Suppressor macrophage treated with lipopolysaccharide for 1 hour (primary cell): Measurements from ENCODE around the gene SMLR1.
A peak's percentile ranks its signal among the peaks of the same experiment; 100 is the strongest.

Experiments
- DNase-seq, 3 donors: peaks; one replicate each; pipeline ENCODE4 v3.0.0-alpha.2; 2020 to 2022

SMLR1 gene

DNA sequence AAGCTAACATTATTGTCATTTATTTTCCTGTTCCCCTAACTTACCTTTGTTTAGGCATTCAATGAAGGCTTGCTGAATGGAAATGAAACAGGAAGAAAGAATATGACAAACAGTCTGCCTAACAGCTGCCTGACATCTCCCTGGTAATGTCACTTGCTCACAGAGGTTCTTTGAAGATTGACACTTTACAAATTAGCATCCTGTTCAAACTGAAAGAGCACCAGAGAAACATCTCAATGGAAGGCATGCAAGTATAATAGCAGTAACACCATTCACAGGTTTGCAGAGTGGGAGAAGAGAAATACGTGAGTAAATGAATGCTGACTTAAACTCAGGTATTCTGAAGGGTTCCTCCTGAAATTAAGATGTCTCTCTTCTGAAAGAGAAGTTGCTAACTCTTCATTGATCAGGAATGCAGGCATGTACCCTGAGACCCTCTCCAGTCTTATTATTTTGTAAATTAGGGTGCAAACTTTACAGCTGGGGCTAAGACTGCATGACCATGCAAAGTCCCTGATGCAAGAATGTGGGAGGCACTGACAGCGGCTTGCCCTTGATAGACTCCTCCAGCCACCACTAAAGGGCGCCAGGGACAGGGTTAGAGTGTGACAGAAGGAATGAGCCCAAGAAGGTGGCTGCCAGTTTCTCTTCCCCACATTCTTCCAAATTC lies 1.3 kb upstream of the SMLR1 start:
- DNase-seq, result no peak

DNA sequence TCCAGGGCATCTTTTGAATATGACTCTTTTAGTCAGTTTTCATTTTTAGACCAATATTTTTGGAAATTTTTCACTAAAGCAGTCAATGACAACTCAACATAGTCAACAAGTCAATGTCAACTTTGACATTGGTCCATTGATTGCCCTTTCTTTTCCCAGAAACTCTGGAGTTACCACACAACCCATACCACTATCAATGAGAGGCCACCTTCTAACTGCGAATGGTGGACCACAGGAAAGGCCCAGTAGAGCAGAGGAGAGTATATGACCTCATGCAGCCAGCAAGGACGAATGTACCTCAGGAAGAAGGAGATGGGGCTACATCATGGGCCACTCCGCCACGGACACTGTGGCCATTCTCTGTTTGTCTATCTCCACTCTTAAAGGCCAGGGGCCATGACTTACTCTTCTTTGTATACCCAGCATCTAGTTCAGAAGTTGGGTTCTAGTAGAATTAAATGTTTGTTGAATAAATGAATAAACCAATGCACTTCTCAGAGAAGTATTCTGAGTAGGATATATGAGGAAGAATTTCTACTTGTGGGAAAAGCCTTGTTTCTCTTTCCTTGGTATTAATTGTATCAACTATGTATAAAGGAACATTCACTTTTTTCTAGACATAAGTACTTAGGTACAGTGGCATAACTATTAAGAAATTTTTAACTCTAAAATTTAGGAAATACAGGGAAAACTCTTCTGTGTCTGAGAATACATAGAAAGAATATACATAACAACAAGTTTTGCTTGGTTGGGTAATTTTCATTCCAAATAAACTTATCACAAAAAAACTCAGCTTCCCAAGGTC lies 562 bp upstream of the SMLR1 start:
- DNase-seq, result no peak

DNA sequence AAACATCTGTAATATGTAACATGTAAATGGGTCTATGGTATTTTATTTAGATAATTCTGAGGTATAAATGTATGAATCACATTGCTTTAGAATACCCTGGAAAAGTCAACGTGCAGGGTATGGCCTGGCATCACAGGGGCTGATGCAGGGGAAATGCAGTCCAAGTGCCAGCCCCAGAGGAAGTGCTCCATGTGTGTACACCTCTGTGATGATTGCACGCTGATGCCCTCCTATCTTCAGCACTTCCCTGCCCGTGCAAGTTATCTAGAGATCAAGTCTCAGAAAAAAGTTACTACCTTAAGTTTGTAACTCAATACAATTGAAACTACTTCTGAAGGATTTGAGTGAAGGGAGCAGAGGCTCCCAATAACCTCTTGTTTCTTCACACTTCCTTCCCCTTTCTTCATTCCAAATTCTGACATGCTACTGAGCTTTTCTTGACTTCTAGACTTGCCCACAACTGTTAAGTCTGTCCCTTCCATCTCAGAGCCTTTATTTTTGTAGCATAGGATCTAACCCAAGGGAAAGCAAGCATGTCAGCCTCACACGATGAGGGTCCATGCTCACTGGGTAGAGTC lies 2.2 kb downstream of the SMLR1 start:
- no peak for DNase-seq

DNA sequence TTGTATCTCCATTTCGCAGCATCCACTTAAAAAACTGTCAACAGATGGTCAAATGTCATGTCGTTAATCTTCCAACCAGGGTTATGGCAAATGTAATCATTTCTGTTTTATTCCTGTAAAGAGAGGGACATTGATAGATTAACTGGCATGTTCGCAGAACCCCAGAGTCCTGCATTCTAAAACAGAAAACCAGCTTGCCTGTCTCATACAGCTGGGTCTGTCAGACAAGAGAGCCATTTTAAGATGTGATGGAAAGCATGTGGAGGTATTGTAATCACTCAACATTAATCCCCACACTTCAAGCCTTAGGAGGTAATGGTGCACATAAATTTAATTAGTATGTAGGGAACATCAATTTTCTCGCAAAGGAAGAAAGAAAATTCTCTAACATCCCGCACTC lies 4.4 kb downstream of the SMLR1 start:
- no peak for DNase-seq

DNA sequence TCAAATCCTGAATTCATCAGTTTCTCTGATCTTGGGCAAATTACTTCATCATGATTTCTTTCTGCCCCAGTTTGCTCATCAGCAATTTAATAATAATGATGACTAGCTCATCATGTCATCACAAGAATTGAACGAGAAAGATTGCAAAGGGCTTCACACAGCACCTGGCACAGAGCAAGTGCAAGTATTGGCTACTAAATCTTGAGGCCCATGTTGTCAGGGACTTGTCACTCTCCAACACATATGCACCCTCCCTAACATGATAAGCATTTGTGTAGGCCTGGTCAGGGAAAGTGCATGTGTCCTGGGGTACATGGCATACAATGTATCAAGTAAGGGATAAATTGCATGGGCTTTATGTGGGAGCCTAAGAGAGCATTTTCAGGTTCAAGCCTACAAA lies 6.4 kb downstream of the SMLR1 start:
- DNase-seq, result no peak

DNA sequence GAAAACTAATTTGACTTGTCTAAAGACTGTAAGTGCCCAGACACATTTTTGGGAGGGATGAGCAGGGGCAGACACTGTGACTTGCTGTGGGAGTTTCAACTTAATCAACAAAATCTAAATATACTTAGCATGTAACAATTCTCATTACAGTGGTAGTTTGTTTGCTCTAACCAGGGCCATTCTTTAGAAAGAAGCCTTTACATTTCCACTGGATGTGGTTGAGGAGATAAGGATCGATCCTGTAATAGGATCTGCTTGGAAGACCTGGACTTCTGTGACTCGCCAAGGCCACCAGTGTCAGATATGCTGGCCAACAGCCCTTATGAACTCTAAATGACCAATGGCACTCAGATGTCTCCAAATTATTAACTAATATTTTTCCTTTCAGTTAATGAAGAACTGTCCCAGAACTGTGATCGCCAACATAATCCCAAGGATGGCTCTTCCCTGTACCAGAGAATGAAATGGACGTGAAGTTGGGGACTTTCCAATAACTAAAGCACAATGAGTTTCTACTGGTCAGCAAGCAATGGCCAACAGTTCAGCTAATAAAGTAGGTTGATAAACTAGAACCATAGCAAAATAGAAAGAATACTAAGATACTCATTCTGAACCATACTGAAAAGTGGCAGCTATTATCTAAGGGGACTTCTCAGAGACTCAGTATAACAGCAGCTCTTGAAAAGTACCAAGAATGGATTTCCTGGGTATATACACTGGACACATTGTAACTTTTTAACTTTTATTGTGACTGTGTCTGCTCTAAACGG lies 7.5 kb downstream of the SMLR1 start:
- DNase-seq, result no peak

DNA sequence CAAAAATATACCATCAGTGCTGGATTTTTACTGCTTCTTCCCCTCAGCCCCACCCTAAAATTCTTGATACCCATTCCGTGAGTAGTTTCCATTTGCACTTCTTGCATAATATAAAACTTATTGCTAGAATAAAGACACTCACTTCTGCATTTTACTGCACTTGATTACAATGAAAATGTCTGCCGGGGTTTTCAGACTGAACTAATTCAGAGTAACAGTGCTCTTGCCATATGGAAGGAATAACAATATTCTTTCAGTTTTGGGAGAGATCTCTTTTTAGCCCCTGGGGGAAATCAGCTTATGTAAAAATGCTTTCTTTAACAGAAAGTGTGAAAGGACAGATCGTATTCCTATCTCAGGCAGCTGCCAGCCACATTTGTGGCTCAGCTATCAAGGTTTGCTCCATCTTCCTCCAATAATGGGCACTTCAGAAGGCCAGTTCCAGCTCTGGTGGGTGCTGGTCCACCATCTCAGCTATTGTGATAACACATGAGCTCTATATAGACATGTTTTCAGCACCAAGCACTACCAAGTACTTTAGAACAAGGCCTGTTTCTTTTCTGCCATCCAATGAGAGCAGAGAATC lies 8.9 kb downstream of the SMLR1 start:
- peak in 1 of 3 donors; percentile 22 for DNase-seq

DNA sequence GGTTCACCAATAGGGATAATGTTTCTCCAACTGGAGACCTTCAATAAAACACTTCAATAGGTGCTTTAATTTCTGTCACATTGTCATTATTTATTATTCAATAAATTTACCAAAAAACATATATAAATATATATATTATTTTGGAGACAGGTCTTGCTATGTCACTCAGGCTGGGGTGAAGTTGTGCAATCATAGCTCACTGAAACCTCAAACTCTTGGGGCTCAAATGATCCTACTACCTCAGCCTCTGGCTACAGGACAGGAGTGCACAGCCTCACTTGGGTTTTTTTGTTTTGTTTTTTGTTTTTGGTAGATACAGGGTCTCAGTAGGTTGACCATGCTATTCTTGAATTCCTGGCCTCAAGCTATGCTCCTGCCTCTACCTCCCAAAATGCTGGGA lies 9.9 kb downstream of the SMLR1 start:
- no peak for DNase-seq

DNA sequence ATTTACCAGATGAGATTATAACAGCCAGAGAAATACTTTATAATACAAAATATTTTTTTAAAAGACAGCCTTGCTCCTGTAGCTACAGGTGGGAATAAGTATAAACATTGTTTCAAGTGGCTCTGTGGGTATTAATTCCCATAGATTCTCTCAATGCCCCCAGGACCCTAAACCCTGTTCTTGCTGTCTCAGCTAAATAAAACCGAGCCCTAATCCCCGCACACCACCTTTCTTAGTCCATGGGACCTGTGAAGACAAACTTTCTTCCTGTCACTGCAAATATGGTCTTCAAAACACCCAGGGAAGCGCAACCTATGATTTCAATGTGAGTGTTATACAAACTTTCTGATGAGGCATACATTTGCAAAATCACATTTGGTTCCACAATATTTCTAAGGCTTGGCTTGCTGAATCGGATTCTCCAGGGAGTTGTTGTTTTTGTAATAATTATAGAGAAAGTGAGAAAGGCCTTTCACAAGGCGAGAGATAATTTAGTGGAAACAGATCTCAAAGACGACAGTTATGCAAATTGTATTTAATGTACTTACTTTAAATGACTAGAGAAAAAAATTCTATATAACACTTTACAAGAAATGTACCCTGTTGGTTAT lies 11.1 kb downstream of the SMLR1 start:
- DNase-seq, result no peak

DNA sequence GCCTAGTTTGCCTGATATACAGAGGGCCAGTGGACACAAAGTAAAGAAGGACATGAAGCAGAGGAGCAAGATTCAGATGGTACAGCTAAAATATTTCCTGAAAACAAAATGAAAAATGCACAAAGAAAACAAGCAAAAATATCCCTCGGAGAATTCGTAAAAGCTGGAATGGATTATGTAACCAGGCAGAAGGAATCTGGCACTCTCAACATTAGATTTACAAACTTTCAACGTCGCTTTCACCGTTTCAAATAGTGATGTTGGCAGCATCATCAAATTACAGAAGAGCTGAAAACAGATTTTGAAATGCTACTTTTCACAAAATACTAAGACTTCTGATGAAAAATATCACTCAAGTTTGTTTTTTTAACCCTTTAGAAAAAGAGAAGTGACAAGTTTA lies 11.7 kb downstream of the SMLR1 start:
- DNase-seq, result no peak

DNA sequence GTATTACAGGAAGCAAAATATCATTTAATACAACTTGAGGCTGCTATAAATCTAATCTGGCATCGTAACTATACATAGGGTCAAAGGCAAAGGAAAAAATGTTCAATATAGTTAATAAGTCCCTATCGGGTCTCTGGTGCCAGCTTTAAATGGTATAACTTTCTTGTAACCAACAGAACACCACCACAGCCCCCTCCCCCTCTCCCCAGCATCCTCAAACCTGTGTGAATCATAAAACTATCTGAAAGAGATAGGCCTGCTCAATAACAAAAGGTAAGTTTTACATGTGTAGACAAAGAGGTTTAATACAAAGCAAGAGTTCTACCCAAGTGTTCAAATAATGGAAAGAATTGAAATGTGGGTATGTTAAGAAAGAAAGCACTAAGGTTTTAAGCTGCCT lies 12.2 kb downstream of the SMLR1 start:
- DNase-seq, result no peak

DNA sequence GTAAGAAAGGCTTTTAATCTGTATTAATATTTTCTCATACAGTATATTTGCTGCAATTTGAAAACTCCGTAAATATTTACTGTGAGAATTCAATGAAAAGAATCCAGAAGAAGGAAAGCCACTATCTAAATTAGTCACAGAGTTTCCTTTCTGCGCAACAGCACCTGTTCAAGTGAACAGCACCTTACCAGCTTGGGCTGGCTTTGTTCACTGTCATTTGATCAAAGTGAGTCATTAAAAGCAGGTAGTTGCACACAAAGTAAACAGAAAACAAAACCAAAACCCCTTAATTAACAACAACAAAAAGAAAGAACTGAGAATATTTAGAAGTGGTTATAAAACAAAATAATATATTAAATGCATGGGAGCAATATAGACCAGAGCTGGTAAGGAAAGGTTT lies 12.8 kb downstream of the SMLR1 start:
- no peak for DNase-seq

DNA sequence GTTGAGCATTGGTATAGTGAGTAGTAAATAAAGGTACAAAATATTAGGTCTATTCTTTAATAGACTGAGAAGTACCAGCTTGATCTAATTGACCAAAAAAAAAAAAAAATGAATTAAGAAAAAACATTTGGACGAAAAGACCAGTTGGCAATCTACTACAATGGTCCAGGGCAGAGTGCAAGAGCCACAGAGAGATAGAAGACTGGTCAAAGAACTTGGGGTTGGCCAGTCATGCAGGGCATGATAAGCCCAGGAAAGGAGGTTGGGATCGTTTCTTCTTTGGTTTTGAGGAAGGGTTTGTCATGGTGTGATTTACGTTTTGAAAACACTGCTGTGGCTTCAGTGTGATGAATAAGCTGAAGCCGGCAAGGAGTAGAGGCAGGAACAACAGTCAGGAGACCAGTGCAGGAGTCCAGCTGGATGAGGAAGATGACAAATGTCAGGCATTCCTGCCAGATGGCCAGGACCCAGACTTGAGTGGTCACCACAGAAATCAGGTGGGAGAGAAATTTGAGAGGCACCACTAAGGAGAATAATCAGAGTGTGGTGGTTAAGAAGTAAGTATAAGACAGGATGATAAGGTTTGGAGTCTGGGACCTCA lies 14.0 kb downstream of the SMLR1 start:
- no peak for DNase-seq

DNA sequence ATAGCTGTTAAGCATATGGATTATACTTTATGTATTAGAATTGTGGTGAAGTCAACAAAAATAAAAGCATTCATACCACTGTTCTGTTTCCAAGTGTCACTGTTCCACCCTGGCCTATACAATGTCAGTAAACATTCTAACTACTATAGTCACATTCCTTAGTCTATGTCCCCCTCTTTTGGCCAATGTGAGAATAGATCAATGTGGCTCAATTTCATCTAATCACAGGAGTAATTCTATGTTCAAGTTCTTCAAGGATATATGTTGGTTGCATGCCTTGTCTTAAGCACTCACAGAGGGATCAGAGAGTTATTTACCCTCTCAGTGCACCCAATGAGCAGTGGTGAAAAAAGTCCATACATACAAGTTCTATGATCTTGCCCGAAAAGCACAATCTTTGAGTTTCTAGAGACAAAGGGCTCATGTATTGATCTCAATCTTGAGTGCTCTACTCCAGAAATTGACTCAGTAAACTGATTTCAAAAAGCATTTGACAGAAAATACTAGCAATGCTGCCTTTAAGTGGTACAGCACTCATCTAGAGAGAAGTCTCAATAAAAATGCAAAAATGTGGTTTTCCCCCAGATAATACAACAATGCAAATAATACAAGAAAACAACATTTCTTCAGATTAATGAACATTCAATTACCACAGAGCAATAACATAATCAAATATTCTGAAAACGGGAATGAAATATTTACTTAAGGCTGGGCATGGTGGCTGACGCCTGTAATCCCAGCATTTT lies 16.5 kb downstream of the SMLR1 start:
- peak; percentile 12 to 58 (median 39) for DNase-seq

DNA sequence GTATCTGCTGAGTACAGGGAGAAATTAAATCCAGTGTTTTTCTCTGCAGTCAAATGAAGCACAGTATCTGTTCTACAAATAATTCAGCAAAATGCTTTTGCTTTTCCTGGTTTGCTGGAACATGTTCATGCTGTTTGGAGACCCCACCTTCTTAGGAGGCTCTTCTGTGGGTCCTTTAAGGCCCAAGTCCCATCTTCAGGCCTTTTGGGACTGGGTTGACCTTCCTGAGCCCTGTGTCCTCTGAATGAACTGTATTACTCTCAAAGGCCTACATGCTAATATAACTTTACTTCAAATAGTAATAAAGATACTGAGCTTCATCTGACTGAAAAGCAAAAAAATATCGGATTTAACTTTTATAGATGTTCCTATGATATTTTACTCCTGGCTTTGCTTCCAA lies 19.3 kb downstream of the SMLR1 start:
- no peak for DNase-seq

DNA sequence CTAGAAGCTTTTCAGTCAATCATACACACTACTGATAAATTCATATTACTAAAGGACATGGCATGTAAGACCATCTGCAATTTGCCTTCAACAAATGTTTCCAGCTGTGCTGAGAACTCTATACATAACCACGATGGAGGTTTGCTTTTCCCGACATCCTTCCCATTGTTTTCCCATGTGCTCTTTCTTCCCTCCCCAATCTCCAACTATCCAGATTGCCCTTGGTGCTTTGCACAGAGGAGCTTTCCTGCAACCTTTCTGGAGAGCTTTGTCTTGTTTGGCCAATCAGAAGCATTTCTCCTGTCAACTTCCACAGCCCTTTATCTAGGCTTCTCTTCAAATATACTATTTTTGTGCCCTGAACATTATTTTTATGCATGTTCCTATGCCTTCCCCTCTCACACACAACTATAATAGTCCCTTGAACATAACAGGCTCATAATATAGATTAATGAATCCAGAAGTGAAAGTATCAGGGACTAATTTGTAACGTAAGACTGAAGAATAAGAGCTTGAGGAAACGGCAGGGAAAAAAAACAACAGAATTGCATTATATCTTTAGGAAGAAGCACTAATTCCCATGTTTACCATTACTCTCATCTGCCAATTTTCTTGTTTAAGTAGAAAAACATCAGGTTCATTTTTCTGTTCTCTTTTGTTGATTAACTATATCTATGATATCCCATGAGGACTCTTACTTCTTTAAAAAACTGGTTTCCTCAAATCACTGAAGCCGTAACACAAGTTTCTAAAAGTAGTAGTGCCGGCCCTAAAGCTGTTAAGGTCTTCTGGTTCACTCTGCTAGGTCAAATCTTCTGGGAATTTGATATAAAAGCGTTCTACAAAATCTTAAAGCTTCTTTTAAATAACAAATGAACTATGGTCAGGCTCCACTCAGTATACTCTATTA lies 20.1 kb downstream of the SMLR1 start:
- no peak for DNase-seq

DNA sequence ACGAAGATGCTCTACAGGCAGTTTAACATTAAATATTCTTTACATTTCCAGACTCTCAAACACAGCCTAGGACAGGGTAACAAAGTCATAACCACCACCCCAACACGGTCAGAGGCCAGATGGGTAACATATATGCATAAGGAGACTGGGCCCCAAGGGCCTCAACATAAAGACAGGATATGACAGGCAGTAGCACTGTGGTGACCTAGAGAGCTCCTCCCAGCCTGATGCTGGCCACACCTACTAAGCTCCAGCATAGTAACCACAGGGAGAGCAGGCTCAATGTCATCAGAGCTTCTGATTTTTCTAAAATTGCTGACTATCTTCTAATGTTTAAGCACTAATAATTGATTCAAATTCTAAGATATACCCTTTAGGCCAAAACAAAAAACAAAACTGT lies 21.7 kb downstream of the SMLR1 start:
- DNase-seq, result no peak

DNA sequence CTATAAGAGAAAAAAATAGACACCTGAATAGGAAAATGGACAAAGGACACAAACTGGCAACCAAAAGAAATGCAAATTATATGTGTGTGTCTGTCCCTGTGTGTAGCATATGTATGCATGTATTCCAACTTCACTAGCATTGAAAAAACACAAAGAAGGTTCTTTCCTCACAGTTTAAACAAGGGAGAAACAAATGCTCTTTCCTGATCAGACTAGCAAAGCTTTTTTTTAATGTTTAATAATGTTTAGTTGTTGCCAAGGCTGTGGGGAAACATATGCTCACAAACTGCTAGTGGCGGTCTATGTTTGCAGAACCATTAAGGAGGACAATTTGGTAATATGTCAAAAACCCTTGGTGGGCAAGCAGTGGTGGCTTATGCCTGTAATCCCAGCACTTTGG lies 22.4 kb downstream of the SMLR1 start:
- DNase-seq, result no peak

DNA sequence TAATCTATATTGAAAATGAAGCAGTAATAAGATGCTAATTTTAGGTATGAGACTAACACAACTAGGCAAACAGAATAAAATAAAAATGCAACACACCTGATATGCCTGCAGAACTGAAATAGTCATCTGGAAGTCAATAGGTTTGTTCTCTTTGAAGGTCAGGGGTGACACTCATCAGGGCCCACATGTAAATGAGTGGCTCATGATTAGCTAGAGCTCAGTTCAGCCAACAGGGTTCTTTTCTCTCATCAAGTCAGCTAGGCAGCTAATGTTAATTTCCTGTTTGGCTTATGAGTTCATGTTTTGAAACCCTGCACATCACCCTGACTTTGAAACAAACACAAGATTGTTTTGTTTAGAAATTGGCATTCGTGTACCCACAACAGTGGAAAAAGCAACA lies 23.8 kb downstream of the SMLR1 start:
- no peak for DNase-seq

DNA sequence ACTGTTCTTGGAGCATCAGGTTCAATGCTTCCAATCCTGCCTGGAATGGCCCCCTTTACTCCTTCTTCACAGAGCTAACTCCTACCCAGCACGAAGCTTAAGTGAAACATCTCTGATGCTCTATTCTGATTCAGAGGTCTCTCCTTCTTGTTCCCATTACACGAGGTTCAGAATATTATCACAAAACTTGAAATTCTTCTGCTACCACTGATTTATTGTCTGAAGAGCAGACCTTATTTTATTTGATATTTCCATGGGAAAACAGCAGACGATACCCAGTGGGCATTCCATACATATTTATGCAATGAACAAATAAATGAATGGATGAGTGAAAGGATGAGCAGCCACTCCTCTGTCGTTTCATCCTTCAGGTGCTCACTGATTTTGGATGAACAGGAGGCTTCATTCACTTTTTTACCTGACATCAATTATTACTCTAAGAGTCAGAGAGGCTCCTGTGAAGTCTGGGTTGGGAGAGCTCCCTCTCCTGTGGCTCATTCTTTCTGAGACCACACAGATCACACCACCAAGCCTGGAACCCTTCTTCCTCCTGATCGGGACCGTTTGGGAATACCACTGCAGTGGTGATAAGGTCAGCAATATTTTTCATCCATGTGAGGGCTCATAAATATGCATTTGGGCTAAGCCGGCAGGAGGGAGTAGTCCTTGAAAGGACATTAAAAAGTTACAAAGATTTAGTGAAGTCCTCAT lies 25.8 kb downstream of the SMLR1 start:
- no peak for DNase-seq
